ENCODE measurements around the gene PCYOX1L.

The PCYOX1L gene

DNA sequence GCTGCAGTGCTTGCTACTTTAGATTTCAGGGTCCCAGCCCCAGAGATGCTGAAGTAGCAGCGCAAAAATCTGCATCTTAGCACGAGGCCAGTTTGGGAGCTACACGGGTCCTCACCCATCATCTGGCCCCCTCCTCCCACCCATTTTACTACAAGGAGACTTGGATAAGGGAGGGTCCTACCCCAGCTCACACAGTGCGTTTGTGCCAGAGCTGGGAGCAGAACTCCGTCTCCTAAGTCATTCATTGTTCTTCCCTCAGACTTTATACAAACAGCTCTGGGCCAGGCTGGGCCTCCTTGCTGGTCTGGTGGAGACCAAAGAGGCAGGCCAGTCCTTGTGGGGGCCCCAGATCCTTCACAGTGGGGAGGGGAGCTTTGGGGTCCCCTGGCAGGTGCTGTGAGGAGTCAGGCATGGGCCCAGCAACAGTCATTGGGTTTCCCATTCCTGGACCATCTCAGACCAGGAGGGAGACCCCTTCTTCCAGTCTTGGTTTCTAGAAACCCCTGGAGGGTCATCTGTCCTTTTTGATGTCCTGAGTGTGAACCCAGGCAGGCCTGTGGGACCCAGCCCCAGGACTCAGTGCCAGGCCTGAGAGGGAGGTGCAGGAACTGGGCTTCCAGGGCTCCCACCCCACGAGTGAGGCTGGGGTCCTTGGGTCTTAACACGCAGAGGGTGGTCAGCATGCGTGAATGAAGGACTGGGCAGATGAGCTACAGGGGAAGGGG, 23.6 kb downstream of the PCYOX1L start:
- in situ Hi-C loops (cut with HindIII; ENCODE audit: low pct_ligation_motif_present, low sequenced_read_pairs), result no loop called here
- no peaks in the 10 kb centered on the region for H3K36me3 ChIP-seq (replicated peaks)
- H3K27ac ChIP-seq, result no peak overlapping the region
- H3K4me3 ChIP-seq (ENCODE audit: low read depth, low read length), result no peak overlapping the region
- H3K27me3 ChIP-seq (replicated peaks), result no peaks in the 10 kb centered on the region
- DNase-seq, result no peak
- TF ChIP-seq, protein P1, sequence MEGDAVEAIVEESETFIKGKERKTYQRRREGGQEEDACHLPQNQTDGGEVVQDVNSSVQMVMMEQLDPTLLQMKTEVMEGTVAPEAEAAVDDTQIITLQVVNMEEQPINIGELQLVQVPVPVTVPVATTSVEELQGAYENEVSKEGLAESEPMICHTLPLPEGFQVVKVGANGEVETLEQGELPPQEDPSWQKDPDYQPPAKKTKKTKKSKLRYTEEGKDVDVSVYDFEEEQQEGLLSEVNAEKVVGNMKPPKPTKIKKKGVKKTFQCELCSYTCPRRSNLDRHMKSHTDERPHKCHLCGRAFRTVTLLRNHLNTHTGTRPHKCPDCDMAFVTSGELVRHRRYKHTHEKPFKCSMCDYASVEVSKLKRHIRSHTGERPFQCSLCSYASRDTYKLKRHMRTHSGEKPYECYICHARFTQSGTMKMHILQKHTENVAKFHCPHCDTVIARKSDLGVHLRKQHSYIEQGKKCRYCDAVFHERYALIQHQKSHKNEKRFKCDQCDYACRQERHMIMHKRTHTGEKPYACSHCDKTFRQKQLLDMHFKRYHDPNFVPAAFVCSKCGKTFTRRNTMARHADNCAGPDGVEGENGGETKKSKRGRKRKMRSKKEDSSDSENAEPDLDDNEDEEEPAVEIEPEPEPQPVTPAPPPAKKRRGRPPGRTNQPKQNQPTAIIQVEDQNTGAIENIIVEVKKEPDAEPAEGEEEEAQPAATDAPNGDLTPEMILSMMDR (IDR thresholded peaks at IDR 0.05; ENCODE audit: low read depth, low read length, missing control alignments), result no peak

DNA sequence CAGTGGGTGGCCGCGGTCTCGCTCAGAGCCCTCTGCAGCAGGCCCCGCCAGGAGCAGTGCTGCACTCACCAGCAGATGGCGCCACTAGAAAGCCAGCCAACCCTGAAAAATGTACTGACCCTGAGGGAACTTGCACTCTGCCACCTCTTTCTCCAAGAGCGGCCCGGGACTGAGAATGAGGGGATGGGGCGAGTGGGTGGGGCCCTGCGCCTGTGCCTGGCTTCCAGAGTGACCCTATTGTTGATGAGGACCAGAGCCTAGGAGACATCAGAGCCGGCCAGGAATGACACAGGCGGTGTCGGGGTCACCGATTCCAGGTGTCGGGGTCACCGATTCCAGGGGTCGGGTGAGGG, 24.1 kb downstream of the PCYOX1L start:
- H3K27me3 ChIP-seq (replicated peaks), result no peaks in the 10 kb centered on the region
- H3K4me3 ChIP-seq (ENCODE audit: low read depth, low read length), result no peak overlapping the region
- H3K36me3 ChIP-seq (replicated peaks), result no peaks in the 10 kb centered on the region
- no peak overlapping the region for H3K27ac ChIP-seq
- TF ChIP-seq, protein P1 (IDR thresholded peaks at IDR 0.05; ENCODE audit: low read depth, low read length, missing control alignments), result peak; percentile 96
- DNase-seq, result peak; percentile 66
- in situ Hi-C loops (cut with HindIII; ENCODE audit: low pct_ligation_motif_present, low sequenced_read_pairs), result no loop called here

DNA sequence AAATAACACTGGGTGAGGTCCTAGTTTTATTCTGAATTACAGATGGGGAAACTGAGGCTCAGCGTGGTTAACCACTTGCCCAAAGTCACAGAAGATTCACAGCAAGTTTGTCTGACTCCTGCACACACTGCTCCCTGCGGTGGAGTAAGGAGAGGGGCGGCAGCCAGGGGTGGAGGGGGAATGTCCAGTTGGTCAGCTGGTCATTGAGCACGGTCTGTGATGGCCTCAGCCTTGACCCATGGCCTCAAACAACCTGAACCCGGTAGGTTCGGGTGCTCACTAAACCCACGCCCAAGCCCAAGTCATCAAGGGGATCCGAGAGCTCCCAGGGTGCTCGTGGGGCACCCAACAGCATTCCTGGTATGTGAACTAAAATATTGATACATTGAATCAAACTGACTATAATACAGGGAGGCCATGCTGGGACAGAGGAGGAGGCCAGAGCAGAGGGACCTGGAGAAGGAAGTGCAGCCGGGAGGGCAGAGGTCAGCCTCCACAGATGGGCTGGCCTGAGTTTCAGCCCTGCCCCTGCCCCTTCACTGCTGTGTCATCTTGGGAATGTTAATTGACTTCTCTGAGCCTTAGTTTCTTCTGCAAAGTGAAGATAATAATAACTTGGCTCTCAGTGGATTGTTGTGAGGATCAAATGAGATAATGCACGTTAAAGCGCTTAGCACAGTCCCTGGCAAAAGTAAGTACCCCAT, 24.8 kb downstream of the PCYOX1L start:
- H3K4me3 ChIP-seq (ENCODE audit: low read depth, low read length), result no peak overlapping the region
- TF ChIP-seq, protein P1 (IDR thresholded peaks at IDR 0.05; ENCODE audit: low read depth, low read length, missing control alignments), result no peak
- no peak overlapping the region for H3K27ac ChIP-seq
- no peaks in the 10 kb centered on the region for H3K36me3 ChIP-seq (replicated peaks)
- DNase-seq, result no peak
- in situ Hi-C loops (cut with HindIII; ENCODE audit: low pct_ligation_motif_present, low sequenced_read_pairs), result no loop called here
- H3K27me3 ChIP-seq (replicated peaks), result no peaks in the 10 kb centered on the region

DNA sequence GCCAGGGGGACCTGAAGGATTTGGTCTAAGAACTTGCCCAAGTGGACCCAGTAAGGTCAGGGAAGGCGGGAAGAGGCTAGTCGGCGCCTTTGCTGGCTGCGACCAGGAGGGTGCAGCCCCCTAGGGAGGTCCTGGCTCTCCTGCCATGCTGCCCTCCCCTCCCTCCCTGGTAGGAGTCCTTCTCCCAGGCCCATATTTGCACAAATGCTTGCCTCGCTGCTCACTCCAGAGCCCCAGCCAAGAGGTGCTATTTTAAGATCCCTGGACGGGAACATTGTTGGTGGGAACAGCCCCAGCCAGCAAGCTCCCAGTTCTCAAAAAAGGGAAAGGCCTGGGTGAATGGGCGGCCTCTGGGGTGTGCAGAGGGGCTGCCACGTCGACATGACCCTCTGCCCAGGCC, 25.6 kb downstream of the PCYOX1L start:
- TF ChIP-seq, protein P1 (IDR thresholded peaks at IDR 0.05; ENCODE audit: low read depth, low read length, missing control alignments), result no peak
- Histone ChIP-seq H3K4me3 (ENCODE audit: low read depth, low read length) (no peak overlapping the region), H3K36me3 (replicated peaks) (no peaks in the 10 kb centered on the region), H3K27ac (no peak overlapping the region), H3K27me3 (replicated peaks) (no peaks in the 10 kb centered on the region)
- in situ Hi-C loops (cut with HindIII; ENCODE audit: low pct_ligation_motif_present, low sequenced_read_pairs), result no loop called here
- no peak for DNase-seq

DNA sequence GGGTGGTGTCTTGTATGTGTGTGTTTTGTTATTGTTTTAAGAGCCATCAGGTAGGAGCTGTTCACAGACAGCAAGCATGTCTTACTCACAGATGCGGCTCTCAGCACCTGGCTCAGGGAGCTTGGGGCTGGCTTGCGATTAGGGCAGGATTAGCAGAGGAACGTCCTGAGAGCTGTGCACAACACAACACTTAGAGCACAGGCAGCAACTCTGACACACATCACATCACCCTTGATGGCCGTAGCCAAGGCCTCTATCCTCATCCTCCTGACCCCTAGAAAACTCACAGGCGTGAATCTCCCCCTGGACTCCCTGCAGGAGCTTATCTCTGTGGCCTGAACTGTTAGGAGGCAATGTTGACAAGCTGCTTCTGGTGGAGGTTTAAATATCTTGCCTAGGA, 28.3 kb downstream of the PCYOX1L start:
- Histone ChIP-seq H3K36me3 (replicated peaks) (no peaks in the 10 kb centered on the region), H3K4me3 (ENCODE audit: low read depth, low read length) (no peak overlapping the region), H3K27me3 (replicated peaks) (no peaks in the 10 kb centered on the region), H3K27ac (no peak overlapping the region)
- DNase-seq, result no peak
- in situ Hi-C loops (cut with HindIII; ENCODE audit: low pct_ligation_motif_present, low sequenced_read_pairs), result no loop called here
- TF ChIP-seq, protein P1 (IDR thresholded peaks at IDR 0.05; ENCODE audit: low read depth, low read length, missing control alignments), result no peak
